Loucy (cell line): Measurements from ENCODE around the gene FBXO41.

ENCODE experiments used
- H2AFZ ChIP-seq: fragments of 200-600 bp; sonication (generic); 2 replicates; pipeline ENCODE4 v1.6.0; 2016; ENCODE audit warnings: antibody characterized with exemption, mild to moderate bottlenecking, low read length, moderate library complexity
- H3F3A ChIP-seq: fragments of 200-600 bp; 2 replicates; pipeline ENCODE4 v1.6.0; 2016; ENCODE audit warnings: antibody characterized with exemption, low read depth, mild to moderate bottlenecking
- H3K27me3 ChIP-seq: fragments of 200-600 bp; sonication (generic); 2 replicates; pipeline ENCODE4 v1.6.1; 2014; ENCODE audit warnings: low read length, mild to moderate bottlenecking; ENCODE audit not compliant: insufficient read depth, poor library complexity, severe bottlenecking
- H3K36me3 ChIP-seq: fragments of 200-600 bp; sonication (generic); 2 replicates; pipeline ENCODE4 v1.6.1; 2016; ENCODE audit warnings: low read length; ENCODE audit not compliant: insufficient read depth
- H3K4me1 ChIP-seq: fragments of 200-600 bp; sonication (generic); 2 replicates; pipeline ENCODE4 v1.5.1; 2014; ENCODE audit warnings: low read length, mild to moderate bottlenecking; ENCODE audit not compliant: insufficient read depth, poor library complexity, severe bottlenecking
- H3K4me2 ChIP-seq: fragments of 200-600 bp; sonication (generic); 2 replicates; pipeline ENCODE4 v1.6.0; 2014; ENCODE audit warnings: antibody characterized with exemption, low read length, low read depth, mild to moderate bottlenecking; ENCODE audit not compliant: poor library complexity, severe bottlenecking
- H3K4me3 ChIP-seq: fragments of 200-600 bp; sonication (generic); 2 replicates; pipeline ENCODE4 v1.5.1; 2014; ENCODE audit warnings: low read length, mild to moderate bottlenecking, mixed read lengths; ENCODE audit not compliant: poor library complexity, severe bottlenecking
- H3K79me2 ChIP-seq: fragments of 200-600 bp; sonication (generic); 2 replicates; pipeline ENCODE4 v1.6.1; 2014; ENCODE audit warnings: low read length; ENCODE audit not compliant: insufficient read depth
- H3K9ac ChIP-seq: fragments of 200-600 bp; sonication (generic); 2 replicates; pipeline ENCODE4 v1.6.0; 2014; ENCODE audit warnings: mild to moderate bottlenecking, low read depth, low read length, moderate library complexity; ENCODE audit not compliant: poor library complexity, severe bottlenecking
- H3K9me2 ChIP-seq: fragments of 200-600 bp; sonication (generic); replicated peaks from 2 replicates; pipeline ENCODE4 v1.6.1; 2016; ENCODE audit warnings: low read depth, low read length, mixed read lengths
- H3K9me3 ChIP-seq: fragments of 200-600 bp; sonication (generic); 2 replicates; pipeline ENCODE4 v1.6.1; 2014; ENCODE audit warnings: mild to moderate bottlenecking, antibody characterized with exemption, low read length, low read depth; ENCODE audit not compliant: insufficient read depth
- H4K20me1 ChIP-seq: fragments of 200-600 bp; sonication (generic); 2 replicates; pipeline ENCODE4 v1.6.0; 2014; ENCODE audit warnings: antibody characterized with exemption, low read length, mild to moderate bottlenecking; ENCODE audit not compliant: insufficient read depth, poor library complexity, severe bottlenecking
- EZH2phosphoT487 ChIP-seq: fragments of 200-600 bp; IDR thresholded peaks from 2 replicates; pipeline ENCODE4 v1.6.1; 2018; ENCODE audit warnings: antibody characterized with exemption, mild to moderate bottlenecking, moderate library complexity, borderline replicate concordance
- TF ChIP-seq, protein P1 (sequence below): fragments of 200-600 bp; sonication (generic); conservative IDR thresholded peaks from 2 replicates; pipeline ENCODE4 v1.5.1; 2014; ENCODE audit warnings: mild to moderate bottlenecking, antibody characterized with exemption, low read length

Gene FBXO41

DNA sequence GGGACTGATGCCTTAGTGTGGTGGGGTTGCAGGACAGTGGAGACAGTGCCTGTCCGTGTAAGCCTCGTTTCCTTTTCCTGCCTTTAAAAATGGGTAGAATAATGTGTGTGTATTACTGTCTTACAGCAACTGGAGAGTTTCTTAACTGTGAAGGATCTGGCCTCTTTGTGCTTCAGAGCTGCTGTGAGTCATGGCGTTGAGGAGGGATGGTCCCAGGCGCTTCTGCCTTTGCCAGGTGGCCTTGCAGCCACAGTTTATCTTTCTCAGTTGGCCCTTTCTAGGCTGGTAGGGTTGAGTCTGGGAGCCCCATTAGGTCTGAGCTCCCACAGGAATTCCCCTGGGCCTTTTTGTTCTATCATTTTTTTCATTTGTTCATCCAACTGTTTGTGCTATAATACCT is 60.5 kb downstream of the FBXO41 start:
- Histone ChIP-seq H3K4me3 (no peak overlapping the region), H3K36me3 (peaks cover 26% of the 10 kb centered on the region; the same call in 1 of the 2 replicates), H3K9ac (no peak overlapping the region), H3K4me2 (no peak overlapping the region), H3K4me1 (no peaks in the 10 kb centered on the region), H3K9me3 (no peaks in the 10 kb centered on the region), H3K79me2 (no peaks in the 10 kb centered on the region), H3F3A (no peaks in the 10 kb centered on the region), H3K27me3 (no peaks in the 10 kb centered on the region), H3K9me2 (no peaks in the 10 kb centered on the region), H2AFZ (no peak overlapping the region), H4K20me1 (no peaks in the 10 kb centered on the region)
- TF ChIP-seq, protein P1, sequence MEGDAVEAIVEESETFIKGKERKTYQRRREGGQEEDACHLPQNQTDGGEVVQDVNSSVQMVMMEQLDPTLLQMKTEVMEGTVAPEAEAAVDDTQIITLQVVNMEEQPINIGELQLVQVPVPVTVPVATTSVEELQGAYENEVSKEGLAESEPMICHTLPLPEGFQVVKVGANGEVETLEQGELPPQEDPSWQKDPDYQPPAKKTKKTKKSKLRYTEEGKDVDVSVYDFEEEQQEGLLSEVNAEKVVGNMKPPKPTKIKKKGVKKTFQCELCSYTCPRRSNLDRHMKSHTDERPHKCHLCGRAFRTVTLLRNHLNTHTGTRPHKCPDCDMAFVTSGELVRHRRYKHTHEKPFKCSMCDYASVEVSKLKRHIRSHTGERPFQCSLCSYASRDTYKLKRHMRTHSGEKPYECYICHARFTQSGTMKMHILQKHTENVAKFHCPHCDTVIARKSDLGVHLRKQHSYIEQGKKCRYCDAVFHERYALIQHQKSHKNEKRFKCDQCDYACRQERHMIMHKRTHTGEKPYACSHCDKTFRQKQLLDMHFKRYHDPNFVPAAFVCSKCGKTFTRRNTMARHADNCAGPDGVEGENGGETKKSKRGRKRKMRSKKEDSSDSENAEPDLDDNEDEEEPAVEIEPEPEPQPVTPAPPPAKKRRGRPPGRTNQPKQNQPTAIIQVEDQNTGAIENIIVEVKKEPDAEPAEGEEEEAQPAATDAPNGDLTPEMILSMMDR: no peak
- no peak for TF ChIP-seq EZH2phosphoT487

DNA sequence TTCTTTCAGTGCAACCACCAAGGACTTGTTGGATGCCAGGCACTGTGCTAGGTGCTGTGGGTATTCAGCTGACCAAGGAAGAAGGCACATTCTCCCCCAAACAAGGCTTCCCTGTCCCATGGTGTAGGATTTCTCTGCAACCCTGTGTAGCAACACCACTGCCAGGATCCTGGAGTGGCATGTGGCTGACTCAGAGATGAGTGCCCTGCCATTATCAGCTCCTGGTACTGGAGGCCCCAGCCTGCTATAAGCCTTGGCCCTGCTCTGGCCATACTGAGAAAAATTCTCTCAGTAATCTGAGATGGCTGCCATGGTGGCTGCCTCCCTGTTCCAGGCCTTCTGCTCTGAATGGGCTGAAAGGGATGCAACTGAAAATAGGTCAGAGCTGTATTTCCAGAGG is 66.0 kb downstream of the FBXO41 start:
- no peak for TF ChIP-seq EZH2phosphoT487
- TF ChIP-seq, protein P1: no peak
- H3K79me2 ChIP-seq: peaks cover 9% of the 10 kb centered on the region; the same call in 1 of the 2 replicates
- H3K27me3 ChIP-seq: no peaks in the 10 kb centered on the region

DNA sequence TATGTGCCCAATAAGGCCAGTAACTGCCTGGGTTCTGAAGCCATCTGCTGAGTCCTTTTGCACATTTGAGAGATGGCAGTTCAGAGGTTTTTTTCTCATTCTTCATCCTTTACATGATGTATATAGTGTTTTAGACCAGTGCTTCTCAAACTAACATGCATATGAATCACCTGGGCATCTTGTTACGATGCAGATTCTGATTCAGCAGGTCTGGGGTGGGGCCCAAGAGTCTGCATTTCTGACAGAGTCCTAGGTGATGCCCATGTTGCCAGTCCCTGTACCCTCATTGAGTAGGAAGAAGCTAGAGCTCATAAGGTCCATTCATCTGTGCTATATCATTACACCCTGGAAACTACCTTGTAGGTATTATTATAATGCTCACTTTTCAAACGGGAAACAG is 66.5 kb downstream of the FBXO41 start:
- no peaks in the 10 kb centered on the region for H3K9me2 ChIP-seq
- H3K27me3 ChIP-seq: no peaks in the 10 kb centered on the region
- H3K9ac ChIP-seq: no peak overlapping the region
- H3K4me3 ChIP-seq: no peak overlapping the region
- no peaks in the 10 kb centered on the region for H4K20me1 ChIP-seq
- no peak overlapping the region for H2AFZ ChIP-seq
- peaks cover 17% of the 10 kb centered on the region; the same call in 1 of the 2 replicates for H3K36me3 ChIP-seq
- H3K4me2 ChIP-seq: no peak overlapping the region
- peaks cover 14% of the 10 kb centered on the region; the same call in 1 of the 2 replicates for H3K79me2 ChIP-seq
- H3F3A ChIP-seq: peaks cover 3% of the 10 kb centered on the region; the same call in 1 of the 2 replicates
- TF ChIP-seq EZH2phosphoT487: no peak
- TF ChIP-seq, protein P1: no peak
- H3K9me3 ChIP-seq: no peaks in the 10 kb centered on the region
- peaks cover 20% of the 10 kb centered on the region for H3K4me1 ChIP-seq

More for the DNA sequence above, 66.0 kb downstream of the FBXO41 start:
- Histone ChIP-seq H4K20me1 (no peaks in the 10 kb centered on the region), H3K4me1 (peaks cover 15% of the 10 kb centered on the region), H3K36me3 (peaks cover 19% of the 10 kb centered on the region; the same call in 1 of the 2 replicates), H3K9me3 (no peaks in the 10 kb centered on the region), H2AFZ (no peak overlapping the region), H3K9me2 (no peaks in the 10 kb centered on the region), H3K4me3 (no peak overlapping the region), H3F3A (peaks cover 3% of the 10 kb centered on the region; the same call in 1 of the 2 replicates), H3K9ac (no peak overlapping the region), H3K4me2 (no peak overlapping the region)
